Omental fat pad (tissue), 4 donors: ENCODE results near the gene CXCL14. TPM values are rescaled to one million over a fixed set of nuclear protein-coding genes. Genes with fewer than 3 reads are reported as not detected.

Source experiments
- ATAC-seq: fragments of 150-250 bp; one replicate; pipeline ENCODE4 v1.9.1; 2016; ENCODE audit warnings: mild to moderate bottlenecking, moderate library complexity; ENCODE audit not compliant: low FRiP score
- DNase-seq: peaks from one replicate; pipeline ENCODE4 v3.0.0-alpha.2; 2019; ENCODE audit warnings: low spot score
- total RNA-seq, 4 donors: library from RNA; depleted of rRNA; stranded (reverse); fragments of >200 nt; gene quantifications; one replicate each; pipeline ENCODE4 v1.1.0, GENCODE V29; 2016
- TF ChIP-seq, protein P1 (sequence below), 3 donors: fragments of 450-650 bp; IDR thresholded peaks; one replicate each; pipeline ENCODE4 v1.5.1; 2016 to 2017; ENCODE audit warnings: antibody characterized with exemption in 3 of 3, mild to moderate bottlenecking in 3 of 3, moderate library complexity in 2 of 3

The CXCL14 gene
- total RNA-seq, 4 donors from 2014 or later = 22.2 to 195 (median 32.1) TPM

DNA sequence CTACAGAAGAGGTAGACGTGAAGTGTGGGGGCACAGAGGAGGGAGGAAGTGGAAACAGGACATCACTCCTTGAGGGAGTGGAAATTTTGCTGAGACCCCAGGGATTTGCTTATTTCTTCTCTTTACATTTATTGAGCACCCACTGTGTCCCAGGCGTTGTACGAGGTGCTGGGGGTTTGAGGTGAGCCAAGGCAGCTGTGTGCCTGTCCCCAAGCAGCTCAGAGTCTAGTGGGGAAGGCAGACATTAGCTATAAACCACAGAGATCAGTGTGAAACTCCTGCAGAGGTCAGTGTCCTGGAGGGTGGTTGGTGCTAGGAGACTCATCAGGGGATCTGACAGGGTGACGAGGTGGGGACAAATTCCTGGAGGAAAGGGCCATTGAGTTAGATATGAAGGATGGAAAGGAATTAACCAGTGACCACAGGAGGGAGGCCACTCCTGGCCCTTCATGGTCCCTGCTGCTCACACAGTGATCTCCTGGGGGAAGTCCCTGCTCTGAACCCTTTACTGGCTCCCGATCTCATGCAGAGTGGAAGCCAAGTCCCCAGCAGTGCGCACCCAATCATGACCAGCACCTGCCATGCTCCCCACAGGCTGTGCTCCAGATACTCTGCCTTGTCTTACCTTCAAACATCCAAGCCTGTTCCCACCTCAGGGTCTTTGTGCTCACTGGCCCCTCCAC is 3.4 kb upstream of the CXCL14 start:
- DNase-seq (no peak), ATAC-seq (no peak)
- TF ChIP-seq, protein P1, sequence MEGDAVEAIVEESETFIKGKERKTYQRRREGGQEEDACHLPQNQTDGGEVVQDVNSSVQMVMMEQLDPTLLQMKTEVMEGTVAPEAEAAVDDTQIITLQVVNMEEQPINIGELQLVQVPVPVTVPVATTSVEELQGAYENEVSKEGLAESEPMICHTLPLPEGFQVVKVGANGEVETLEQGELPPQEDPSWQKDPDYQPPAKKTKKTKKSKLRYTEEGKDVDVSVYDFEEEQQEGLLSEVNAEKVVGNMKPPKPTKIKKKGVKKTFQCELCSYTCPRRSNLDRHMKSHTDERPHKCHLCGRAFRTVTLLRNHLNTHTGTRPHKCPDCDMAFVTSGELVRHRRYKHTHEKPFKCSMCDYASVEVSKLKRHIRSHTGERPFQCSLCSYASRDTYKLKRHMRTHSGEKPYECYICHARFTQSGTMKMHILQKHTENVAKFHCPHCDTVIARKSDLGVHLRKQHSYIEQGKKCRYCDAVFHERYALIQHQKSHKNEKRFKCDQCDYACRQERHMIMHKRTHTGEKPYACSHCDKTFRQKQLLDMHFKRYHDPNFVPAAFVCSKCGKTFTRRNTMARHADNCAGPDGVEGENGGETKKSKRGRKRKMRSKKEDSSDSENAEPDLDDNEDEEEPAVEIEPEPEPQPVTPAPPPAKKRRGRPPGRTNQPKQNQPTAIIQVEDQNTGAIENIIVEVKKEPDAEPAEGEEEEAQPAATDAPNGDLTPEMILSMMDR (IDR thresholded peaks at IDR 0.05) = no peak

DNA sequence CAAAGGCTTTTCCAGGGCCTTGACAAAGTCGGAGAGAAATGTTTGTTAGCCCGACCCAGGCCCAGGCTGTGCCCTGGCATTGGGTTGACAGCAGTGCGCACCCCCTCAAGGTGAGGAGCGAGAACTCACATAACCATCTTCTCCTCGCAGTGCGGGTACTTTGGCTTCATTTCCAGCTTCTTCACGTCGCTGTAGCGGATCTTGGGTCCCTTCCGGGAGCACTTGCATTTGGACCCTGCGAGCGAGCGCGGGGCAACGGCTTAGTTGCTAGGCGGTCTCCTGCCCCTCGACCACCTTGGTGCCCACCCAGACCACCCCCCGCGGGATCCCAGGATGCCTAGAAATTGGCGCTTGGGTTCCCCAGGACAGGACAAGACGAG is 496 bp downstream of the CXCL14 start:
- TF ChIP-seq, protein P1 (IDR thresholded peaks at IDR 0.05) = no peak
- ATAC-seq = no peak
- no peak for DNase-seq

DNA sequence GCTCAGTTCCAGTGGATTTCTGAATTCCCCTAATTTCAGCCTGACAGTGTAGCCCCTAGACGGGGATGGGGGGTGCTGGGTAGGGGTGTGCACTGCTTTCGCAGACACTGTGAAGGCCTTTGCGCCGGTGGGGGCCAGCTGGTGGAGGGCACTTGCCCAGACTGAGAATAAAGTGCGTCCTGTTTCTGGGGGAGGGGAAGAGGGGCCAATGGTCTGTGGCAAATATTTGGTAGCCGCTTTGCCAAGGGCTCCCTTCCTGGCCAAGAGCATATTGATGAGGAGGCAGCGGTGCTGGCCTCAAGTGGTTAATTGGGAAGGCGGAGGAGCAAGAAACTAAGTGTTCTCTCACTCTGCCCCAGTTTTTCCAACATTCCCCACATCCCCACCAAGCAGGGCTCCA is 1.4 kb downstream of the CXCL14 start:
- no peak for ATAC-seq
- DNase-seq = no peak
- TF ChIP-seq, protein P1 (IDR thresholded peaks at IDR 0.05) = no peak

DNA sequence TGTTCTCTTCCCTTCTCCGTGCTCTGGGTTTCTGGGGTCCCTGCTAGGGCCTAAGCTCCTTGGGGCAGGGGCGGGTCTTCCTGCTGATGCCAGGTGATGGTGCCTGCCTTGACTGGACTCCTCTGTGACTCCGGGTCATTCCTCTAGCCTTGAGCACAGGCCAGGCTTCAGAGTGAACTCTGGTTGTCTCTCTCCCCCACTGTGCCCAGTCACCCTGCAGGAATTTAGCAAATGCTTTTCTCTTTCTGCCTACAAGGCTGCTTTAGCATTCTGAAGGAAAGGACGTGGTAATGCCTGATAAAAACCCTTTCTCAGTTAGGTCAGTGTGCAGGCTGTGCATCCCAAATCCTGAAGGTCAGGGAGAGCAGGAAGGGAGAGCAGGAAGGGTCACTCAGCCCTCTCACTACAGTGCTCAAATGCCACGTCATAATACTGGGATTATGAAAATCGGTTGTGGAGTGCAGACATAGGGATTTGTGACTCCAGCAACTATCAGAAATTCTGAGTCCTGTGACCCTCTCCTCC is 2.7 kb downstream of the CXCL14 start:
- ATAC-seq (no peak), DNase-seq (no peak)
- TF ChIP-seq, protein P1 (IDR thresholded peaks at IDR 0.05) = no peak

DNA sequence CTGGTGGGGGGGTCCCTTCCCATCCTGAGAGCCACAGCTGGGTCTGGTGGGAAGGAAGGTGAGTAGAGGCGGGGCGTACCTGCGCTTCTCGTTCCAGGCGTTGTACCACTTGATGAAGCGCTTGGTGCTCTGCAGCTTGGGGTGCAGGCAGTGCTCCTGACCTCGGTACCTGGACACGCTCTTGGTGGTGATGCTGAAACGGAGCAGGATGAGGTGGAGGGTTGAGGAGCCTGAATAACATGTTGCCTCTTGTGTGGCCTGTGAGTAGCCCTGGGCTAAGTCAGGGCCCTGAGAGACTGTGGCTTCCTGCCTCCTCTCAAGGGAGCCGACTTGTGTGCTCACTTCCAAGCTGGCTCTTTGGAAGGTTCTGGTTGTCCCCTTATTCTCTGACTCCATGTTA is 4.3 kb downstream of the CXCL14 start:
- TF ChIP-seq, protein P1 (IDR thresholded peaks at IDR 0.05) = no peak
- ATAC-seq = no peak
- DNase-seq = no peak

DNA sequence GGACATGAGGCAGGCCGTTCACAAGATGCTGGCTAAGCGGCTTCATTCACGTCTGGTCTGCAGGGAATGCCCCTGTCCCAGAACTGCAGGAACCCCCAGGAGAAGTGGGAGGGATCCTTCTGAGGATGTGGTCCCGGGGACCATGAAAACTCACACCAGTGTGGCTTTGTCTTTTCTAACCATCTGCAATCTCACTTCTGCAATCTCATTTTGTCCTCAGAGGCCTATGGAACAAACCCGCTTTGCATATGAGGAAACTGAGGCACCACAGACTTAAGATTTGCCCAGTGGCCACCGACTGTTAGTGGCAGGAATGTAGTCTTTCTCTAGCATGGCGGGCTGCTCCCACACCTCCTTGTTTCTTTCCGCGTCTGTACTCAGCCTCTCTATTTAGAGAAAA is 6.9 kb downstream of the CXCL14 start:
- DNase-seq (no peak), ATAC-seq (no peak)
- TF ChIP-seq, protein P1 (IDR thresholded peaks at IDR 0.05) = no peak

DNA sequence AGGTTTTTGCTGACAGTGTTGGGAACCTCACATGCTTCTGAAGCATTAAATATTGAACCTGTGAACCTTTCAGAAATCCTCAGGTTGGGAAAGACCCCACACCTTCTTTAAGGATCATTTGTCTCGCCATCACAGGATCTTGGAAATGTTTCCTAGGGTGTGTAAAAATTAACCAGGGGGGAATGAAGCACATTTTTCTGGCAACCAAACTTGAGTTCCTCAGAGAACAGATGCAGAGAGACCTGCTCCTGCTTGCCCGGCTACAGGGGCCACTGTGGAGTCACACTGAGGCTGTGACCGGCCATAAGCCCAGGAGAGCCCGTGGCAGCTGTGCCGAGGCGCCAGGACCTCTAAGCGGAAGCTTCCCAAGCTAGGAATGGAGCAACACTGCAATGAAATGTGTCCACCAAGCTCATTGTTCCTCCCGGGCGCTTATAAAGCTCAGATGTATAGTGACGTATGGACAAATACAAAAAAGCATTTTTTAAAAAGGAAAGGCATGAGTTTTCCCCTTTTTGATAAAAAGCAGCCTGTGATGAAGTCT is 7.7 kb downstream of the CXCL14 start:
- TF ChIP-seq, protein P1 (IDR thresholded peaks at IDR 0.05) = no peak
- DNase-seq (no peak), ATAC-seq (no peak)
